HepG2 (cell line): ENCODE measurements around the gene SCN7A.

Experiments
- ATF2 ChIP-seq: sonication (generic); formaldehyde crosslinking; IDR thresholded peaks from 2 replicates; pipeline ENCODE4 v1.4.0; 2020; ENCODE audit warnings: missing genetic modification reagents
- CBX5 ChIP-seq: sonication (generic); formaldehyde crosslinking; IDR thresholded peaks from 2 replicates; pipeline ENCODE4 v1.4.0; 2020; ENCODE audit warnings: missing genetic modification reagents, borderline replicate concordance
- FOSL1 ChIP-seq: sonication (generic); formaldehyde crosslinking; IDR thresholded peaks from 2 replicates; pipeline ENCODE4 v1.9.0; 2021; ENCODE audit warnings: missing genetic modification reagents, borderline replicate concordance
- KLF16 ChIP-seq, 2 experiments: sonication (generic) in 1 of 2; formaldehyde crosslinking in 1 of 2; IDR thresholded peaks; 2 replicates each; pipeline versions ENCODE4 v1.6.1 to v1.8.0; 2016 to 2023; ENCODE audit warnings: missing genetic modification reagents in 2 of 2, missing compliant biosample characterization in 1 of 2
- PBX3 ChIP-seq: sonication (generic); formaldehyde crosslinking; IDR thresholded peaks from 2 replicates; pipeline ENCODE4 v1.8.1; 2023; ENCODE audit warnings: missing genetic modification reagents, inconsistent platforms, borderline replicate concordance
- ZNF318 ChIP-seq: sonication (generic); formaldehyde crosslinking; IDR thresholded peaks from 2 replicates; pipeline ENCODE4 v1.4.0; 2020; ENCODE audit warnings: mild to moderate bottlenecking, missing genetic modification reagents
- ZNF777 ChIP-seq: sonication (generic); formaldehyde crosslinking; IDR thresholded peaks from 2 replicates; pipeline ENCODE4 v1.4.0; 2020; ENCODE audit warnings: missing genetic modification reagents
- TF ChIP-seq, protein P1 (sequence below): sonication (generic); formaldehyde crosslinking; IDR thresholded peaks from 2 replicates; pipeline ENCODE4 v1.4.0; 2020; ENCODE audit warnings: missing genetic modification reagents, borderline replicate concordance
- TF ChIP-seq, protein P2 (sequence below): sonication (generic); formaldehyde crosslinking; IDR thresholded peaks from 2 replicates; pipeline ENCODE4 v1.4.0; 2020; ENCODE audit warnings: missing genetic modification reagents

DNA sequence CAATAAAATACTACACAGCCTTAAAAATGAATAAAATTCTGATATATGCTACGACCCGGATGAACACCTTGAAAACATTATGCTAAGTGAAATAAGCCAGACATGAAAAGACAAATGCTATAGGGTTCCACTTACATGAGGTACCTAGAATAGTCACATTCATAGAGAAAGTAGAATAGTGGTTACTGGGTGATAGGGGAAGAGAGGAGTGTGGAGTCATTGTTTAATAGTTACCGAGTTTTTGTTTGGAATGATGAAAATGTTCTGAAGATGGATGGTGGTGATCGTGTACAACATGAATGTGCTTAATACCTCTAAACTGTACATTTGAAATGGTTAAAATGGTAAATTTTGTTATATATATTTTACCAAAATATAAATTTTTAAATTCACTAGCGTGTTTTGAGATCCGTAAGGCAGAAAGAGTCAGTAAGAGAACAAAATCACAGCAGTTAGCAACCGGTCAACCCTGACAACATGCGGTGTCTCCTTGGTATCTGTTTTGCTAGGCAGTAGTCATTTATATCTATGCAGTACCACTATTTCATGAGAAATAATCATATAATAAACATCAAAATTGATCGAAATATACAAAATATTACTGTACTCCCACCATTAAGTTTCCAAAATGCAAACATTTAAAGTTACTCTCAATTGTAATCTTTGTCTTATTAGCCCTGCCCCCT is 129.4 kb downstream of the SCN7A start:
- TF ChIP-seq CBX5 = no peak
- no peak for TF ChIP-seq ZNF777 (CRISPR knock-in tag)
- no peak for TF ChIP-seq KLF16 (CRISPR knock-in tag; IDR thresholded peaks at IDR 0.05)
- TF ChIP-seq, protein P1, sequence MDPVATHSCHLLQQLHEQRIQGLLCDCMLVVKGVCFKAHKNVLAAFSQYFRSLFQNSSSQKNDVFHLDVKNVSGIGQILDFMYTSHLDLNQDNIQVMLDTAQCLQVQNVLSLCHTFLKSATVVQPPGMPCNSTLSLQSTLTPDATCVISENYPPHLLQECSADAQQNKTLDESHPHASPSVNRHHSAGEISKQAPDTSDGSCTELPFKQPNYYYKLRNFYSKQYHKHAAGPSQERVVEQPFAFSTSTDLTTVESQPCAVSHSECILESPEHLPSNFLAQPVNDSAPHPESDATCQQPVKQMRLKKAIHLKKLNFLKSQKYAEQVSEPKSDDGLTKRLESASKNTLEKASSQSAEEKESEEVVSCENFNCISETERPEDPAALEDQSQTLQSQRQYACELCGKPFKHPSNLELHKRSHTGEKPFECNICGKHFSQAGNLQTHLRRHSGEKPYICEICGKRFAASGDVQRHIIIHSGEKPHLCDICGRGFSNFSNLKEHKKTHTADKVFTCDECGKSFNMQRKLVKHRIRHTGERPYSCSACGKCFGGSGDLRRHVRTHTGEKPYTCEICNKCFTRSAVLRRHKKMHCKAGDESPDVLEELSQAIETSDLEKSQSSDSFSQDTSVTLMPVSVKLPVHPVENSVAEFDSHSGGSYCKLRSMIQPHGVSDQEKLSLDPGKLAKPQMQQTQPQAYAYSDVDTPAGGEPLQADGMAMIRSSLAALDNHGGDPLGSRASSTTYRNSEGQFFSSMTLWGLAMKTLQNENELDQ (CRISPR knock-in tag) = no peak
- no peak for TF ChIP-seq PBX3 (CRISPR knock-in tag)
- no peak for TF ChIP-seq ATF2 (CRISPR knock-in tag)
- TF ChIP-seq, protein P2, sequence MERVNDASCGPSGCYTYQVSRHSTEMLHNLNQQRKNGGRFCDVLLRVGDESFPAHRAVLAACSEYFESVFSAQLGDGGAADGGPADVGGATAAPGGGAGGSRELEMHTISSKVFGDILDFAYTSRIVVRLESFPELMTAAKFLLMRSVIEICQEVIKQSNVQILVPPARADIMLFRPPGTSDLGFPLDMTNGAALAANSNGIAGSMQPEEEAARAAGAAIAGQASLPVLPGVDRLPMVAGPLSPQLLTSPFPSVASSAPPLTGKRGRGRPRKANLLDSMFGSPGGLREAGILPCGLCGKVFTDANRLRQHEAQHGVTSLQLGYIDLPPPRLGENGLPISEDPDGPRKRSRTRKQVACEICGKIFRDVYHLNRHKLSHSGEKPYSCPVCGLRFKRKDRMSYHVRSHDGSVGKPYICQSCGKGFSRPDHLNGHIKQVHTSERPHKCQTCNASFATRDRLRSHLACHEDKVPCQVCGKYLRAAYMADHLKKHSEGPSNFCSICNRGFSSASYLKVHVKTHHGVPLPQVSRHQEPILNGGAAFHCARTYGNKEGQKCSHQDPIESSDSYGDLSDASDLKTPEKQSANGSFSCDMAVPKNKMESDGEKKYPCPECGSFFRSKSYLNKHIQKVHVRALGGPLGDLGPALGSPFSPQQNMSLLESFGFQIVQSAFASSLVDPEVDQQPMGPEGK (CRISPR knock-in tag) = no peak
- TF ChIP-seq ZNF318 = no peak
- no peak for TF ChIP-seq FOSL1
